Ovary (tissue), 9 donors: ENCODE measurements around the gene PRRG4. TPM values are rescaled to one million over a fixed set of nuclear protein-coding genes. Genes with fewer than 3 reads are reported as not detected.

Experiments
- DNase-seq, 5 donors: peaks; one replicate each; pipeline ENCODE4 v3.0.0-alpha.2; 2019 to 2020
- H3K27ac ChIP-seq, 2 donors: fragments of 200-600 bp; one replicate each; pipeline versions ENCODE4 v1.5.1 to v1.8.0; 2019 to 2022
- H3K27me3 ChIP-seq: fragments of 200-600 bp; one replicate; pipeline ENCODE4 v1.8.0; 2022
- H3K36me3 ChIP-seq: fragments of 200-600 bp; sonication (generic); one replicate; pipeline ENCODE4 v1.5.1; 2019
- H3K4me1 ChIP-seq: one replicate; pipeline ENCODE4 v1.8.1; 2013; ENCODE audit warnings: mild to moderate bottlenecking, moderate library complexity; ENCODE audit not compliant: insufficient read depth
- H3K4me3 ChIP-seq: fragments of 200-600 bp; sonication (generic); one replicate; pipeline ENCODE4 v1.5.1; 2017
- H3K9me3 ChIP-seq, 2 donors: fragments of 200-600 bp in 1 of 2; sonication (generic) in 1 of 2; one replicate each; pipeline versions ENCODE4 v1.5.1 to v1.8.1; 2013 to 2019; ENCODE audit warnings: mild to moderate bottlenecking in 1 of 2, moderate library complexity in 1 of 2
- CTCF ChIP-seq, 3 donors: fragments of 450-650 bp in 2 of 3; fragments of 200-600 bp in 1 of 3; IDR thresholded peaks; one replicate each; pipeline versions ENCODE4 v1.5.1 to v1.8.0; 2016 to 2022; ENCODE audit warnings: antibody characterized with exemption in 3 of 3, mild to moderate bottlenecking in 1 of 3
- EP300 ChIP-seq: sonication (generic); formaldehyde crosslinking; IDR thresholded peaks from one replicate; pipeline ENCODE4 v1.6.1; 2017; ENCODE audit warnings: antibody characterized with exemption
- POLR2A ChIP-seq: fragments of 450-650 bp; IDR thresholded peaks from one replicate; pipeline ENCODE4 v1.6.1; 2017; ENCODE audit warnings: antibody characterized with exemption, mild to moderate bottlenecking, moderate library complexity
- WGBS, 3 donors: extraction: QIAGEN DNeasy Blood & Tissue Kit in 1 of 3; methylation state at CpG; one replicate each; pipeline versions ENCODE4 v1.1.5 to v1.1.7; 2013 to 2017; 5-methylcytosine and 5-hydroxymethylcytosine counted together
- intact Hi-C, 4 donors: fragments of 100-400 bp; cut with DNase I; formaldehyde crosslinking; loops; one replicate each; pipeline versions ENCODE4 v1.11.0 to v1.15.1; 2022 to 2023
- polyA plus RNA-seq, 2 donors: library from polyadenylated mRNA; stranded (reverse); fragments of 200-250 nt in 1 of 2; fragments of 350-450 nt in 1 of 2; fragmentation: Illumina TruSeq in 1 of 2; extraction: RNeasy Lipid Tissue Mini Kit (QIAGEN cat#74804) in 1 of 2; gene quantifications; one replicate each; pipeline ENCODE4 v1.2.3, GENCODE V29; 2013 to 2014
- total RNA-seq, 7 donors: library from RNA; depleted of rRNA in 2 of 7; stranded (reverse); fragments of >200 nt in 2 of 7; fragmentation: NEBNext Ultra II Directional in 3 of 7; extraction: Animal tissue kit (Norgen Biotek cat#: 25700) in 3 of 7; gene quantifications; one replicate each; pipeline versions ENCODE4 v1.1.0 to v1.2.4, GENCODE V29; 2016 to 2023
- donor health status: DM: no; HTN: no; CAD: no; lungs with moderate emphysema.
- donor health status: DM: no; HTN: no; CAD: no.
- donor health status: Bipolar disorder and iron deficiency.
- donor health status: DM: yes; HTN: yes; CAD: no.
- donor health status: DM: no; HTN: no; CAD: no.
- donor health status: DM: yes; HTN: yes; CAD: no.

PRRG4 gene
- total and polyA plus RNA-seq, 9 donors = 0.17 to 6.5 (median 0.48) TPM

DNA sequence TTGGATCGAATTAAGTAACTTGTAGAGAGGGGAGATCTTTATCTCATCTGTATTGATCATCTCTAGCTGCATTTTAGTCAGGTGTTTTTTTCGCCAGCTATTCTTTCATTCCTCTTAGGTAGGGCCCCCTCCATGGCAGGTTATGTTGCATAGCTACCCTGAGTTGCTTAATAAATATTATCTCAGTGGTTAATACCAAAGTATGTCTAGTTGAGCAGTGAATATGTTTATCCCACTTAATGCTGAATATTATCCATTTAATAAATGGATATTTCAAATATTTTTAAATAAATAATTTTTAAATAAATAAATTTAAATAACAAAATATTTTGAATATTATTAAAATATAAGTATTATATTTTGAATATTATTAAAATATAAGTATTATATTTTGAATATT is 9.6 kb downstream of the PRRG4 start:
- Histone ChIP-seq H3K27ac (no peak overlapping the region), H3K9me3 (no peaks in the 10 kb centered on the region), H3K4me3 (no peak overlapping the region), H3K4me1 (no peaks in the 10 kb centered on the region), H3K36me3 (no peaks in the 10 kb centered on the region), H3K27me3 (no peaks in the 10 kb centered on the region)
- WGBS, 3 donors = 92 to 94% (median 94%) methylated on average over 2 of the region's 2 CpGs
- intact Hi-C loops = loop anchor here in 1 of 4 donors (10.0 kb wide), 1 partner anchor 735 kb away; no protein-coding TSS in a partner anchor
- no peak for DNase-seq
- no peak for TF ChIP-seq POLR2A
- no peak for TF ChIP-seq EP300
- no peak for TF ChIP-seq CTCF (IDR thresholded peaks at IDR 0.05)

GRCh38 chr11:32840587-32840986 is 10.9 kb downstream of the PRRG4 start:
- intact Hi-C loops = no loop called here
- no peak overlapping the region for H3K27ac ChIP-seq
- 89 to 93% (median 92%) methylated on average over 2 of the region's 2 CpGs for WGBS, 3 donors
- H3K27me3 ChIP-seq = no peaks in the 10 kb centered on the region
- no peak overlapping the region for H3K4me3 ChIP-seq
- H3K4me1 ChIP-seq = no peaks in the 10 kb centered on the region
- no peak for DNase-seq
- no peaks in the 10 kb centered on the region for H3K9me3 ChIP-seq
- H3K36me3 ChIP-seq = no peaks in the 10 kb centered on the region
- TF ChIP-seq EP300 = no peak
- no peak for TF ChIP-seq POLR2A
- TF ChIP-seq CTCF (IDR thresholded peaks at IDR 0.05) = no peak

DNA sequence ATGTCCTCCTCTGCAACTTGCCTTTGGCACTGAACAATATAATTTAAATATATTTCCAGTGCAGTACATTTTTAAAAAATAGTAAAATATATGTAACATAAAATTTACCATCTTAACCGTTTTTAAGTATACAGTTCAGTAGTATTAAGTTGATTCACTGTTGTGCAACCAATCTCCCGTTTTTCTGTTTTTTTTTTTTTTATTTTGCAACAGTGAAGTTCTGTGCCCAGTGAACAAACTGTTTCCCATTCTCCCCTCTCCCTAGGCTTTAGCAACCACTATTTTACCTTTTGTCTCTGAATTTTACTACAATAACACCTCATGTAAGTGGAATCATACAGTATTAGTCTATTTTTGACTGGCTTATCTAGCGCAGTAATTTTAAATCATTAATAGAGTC is 13.8 kb downstream of the PRRG4 start:
- H3K4me1 ChIP-seq = no peaks in the 10 kb centered on the region
- no peaks in the 10 kb centered on the region for H3K36me3 ChIP-seq
- 72 to 76% (median 76%) methylated on average over 3 of the region's 3 CpGs for WGBS, 3 donors
- no peak overlapping the region for H3K4me3 ChIP-seq
- no peaks in the 10 kb centered on the region for H3K27me3 ChIP-seq
- DNase-seq = no peak
- H3K27ac ChIP-seq = no peak overlapping the region
- TF ChIP-seq CTCF (IDR thresholded peaks at IDR 0.05) (no peak), EP300 (no peak), POLR2A (no peak)
- H3K9me3 ChIP-seq = no peaks in the 10 kb centered on the region
- intact Hi-C loops = no loop called here

DNA sequence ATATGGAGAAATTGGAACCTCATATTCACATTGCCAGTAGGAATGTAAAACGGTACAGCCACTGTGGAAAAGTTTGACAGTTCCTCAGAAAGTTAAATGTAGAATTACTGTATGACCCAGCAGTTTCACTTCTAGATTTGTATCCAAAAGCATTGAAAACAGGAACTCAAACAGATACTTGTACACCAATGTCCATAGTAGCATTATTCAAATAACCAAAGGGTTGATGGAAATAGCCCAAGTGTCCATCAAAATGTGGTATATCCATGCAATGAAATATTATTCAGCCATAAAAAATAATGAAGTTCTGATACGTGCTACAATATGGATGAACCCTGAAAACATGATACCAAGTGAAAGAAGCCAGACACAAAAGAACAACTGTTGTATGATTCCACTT is 17.8 kb downstream of the PRRG4 start:
- Histone ChIP-seq H3K27ac (no peak overlapping the region), H3K9me3 (no peaks in the 10 kb centered on the region), H3K4me3 (no peak overlapping the region), H3K27me3 (no peaks in the 10 kb centered on the region), H3K4me1 (no peaks in the 10 kb centered on the region), H3K36me3 (no peaks in the 10 kb centered on the region)
- 87 to 89% (median 88%) methylated on average over 2 of the region's 2 CpGs for WGBS, 3 donors
- no peak for DNase-seq
- intact Hi-C loops = no loop called here
- TF ChIP-seq POLR2A = no peak
- TF ChIP-seq EP300 = no peak
- TF ChIP-seq CTCF (IDR thresholded peaks at IDR 0.05) = no peak

DNA sequence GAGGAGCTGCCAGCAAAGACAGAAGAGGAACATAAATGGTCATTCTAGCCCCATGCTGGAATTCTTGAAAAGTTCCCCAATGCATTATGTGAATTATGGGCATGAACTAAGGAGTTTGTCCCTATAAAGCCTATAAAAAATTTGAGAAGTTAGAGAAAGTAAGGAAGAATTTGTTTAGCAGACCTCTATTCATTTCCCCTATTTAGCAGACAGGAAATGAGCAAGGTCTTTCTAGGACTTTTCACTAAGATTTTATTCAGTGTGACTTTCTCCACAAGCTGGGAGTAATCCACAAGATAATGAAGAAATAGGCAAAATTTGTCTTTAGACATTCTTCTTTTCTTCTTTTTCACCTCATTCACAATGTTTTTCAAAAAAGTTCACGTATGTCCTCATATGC is 20.0 kb downstream of the PRRG4 start:
- H3K27ac ChIP-seq = no peak overlapping the region
- intact Hi-C loops = no loop called here
- no peaks in the 10 kb centered on the region for H3K36me3 ChIP-seq
- no peaks in the 10 kb centered on the region for H3K9me3 ChIP-seq
- 59 to 83% (median 82%) methylated on average over 1 of the region's 1 CpG for WGBS, 3 donors
- H3K4me3 ChIP-seq = no peak overlapping the region
- no peaks in the 10 kb centered on the region for H3K27me3 ChIP-seq
- H3K4me1 ChIP-seq = no peaks in the 10 kb centered on the region
- no peak for DNase-seq
- TF ChIP-seq EP300 (no peak), CTCF (IDR thresholded peaks at IDR 0.05) (no peak), POLR2A (no peak)
